ENCODE measurements around the gene CD44.

- TF ChIP-seq EZH2 (IDR thresholded peaks at IDR 0.05; ENCODE audit: borderline replicate concordance, low read length), result no peak
- no peak for TF ChIP-seq CTCF (conservative IDR thresholded peaks at IDR 0.05 in 1 of 2, IDR thresholded peaks at IDR 0.05 in 1 of 2; ENCODE audit: extremely low read depth in 1 of 2, insufficient read depth in 1 of 2, low read depth in 1 of 2, low read length in 2 of 2)
These were observed 37.7 kb upstream of the CD44 start for GRCh38 chr11:35101223-35101622.
